ENCODE data around the gene KIF15. TPM values are rescaled to one million over a fixed set of nuclear protein-coding genes. Genes with fewer than 3 reads are reported as not detected.

KIF15 gene
- total RNA-seq, 1 experiment from 2014 or later: 25.3 TPM

DNA sequence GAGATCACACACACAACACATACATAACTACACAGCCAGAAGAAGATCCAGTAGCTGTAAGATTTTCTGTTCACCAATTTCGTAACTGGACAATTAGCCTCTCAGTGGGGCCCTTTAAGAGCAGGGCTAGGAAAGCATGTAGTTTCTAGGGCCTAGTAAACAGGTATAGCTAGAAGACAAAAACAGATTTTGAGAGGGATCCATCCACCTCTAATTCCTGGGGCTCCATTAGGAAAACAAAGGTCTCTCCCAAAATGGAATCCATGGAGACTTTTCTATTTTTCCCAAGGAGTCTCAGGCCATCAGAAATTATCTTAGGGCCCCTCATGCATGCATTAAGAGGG is 10.5 kb downstream of the KIF15 start:
- BruUV-seq (replicated peaks): no TSS peak
- TF ChIP-seq, protein P1, sequence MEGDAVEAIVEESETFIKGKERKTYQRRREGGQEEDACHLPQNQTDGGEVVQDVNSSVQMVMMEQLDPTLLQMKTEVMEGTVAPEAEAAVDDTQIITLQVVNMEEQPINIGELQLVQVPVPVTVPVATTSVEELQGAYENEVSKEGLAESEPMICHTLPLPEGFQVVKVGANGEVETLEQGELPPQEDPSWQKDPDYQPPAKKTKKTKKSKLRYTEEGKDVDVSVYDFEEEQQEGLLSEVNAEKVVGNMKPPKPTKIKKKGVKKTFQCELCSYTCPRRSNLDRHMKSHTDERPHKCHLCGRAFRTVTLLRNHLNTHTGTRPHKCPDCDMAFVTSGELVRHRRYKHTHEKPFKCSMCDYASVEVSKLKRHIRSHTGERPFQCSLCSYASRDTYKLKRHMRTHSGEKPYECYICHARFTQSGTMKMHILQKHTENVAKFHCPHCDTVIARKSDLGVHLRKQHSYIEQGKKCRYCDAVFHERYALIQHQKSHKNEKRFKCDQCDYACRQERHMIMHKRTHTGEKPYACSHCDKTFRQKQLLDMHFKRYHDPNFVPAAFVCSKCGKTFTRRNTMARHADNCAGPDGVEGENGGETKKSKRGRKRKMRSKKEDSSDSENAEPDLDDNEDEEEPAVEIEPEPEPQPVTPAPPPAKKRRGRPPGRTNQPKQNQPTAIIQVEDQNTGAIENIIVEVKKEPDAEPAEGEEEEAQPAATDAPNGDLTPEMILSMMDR (IDR thresholded peaks at IDR 0.05; ENCODE audit: insufficient read depth in 1 of 2, low read depth in 1 of 2, low read length in 1 of 2, severe bottlenecking in 1 of 2, unreplicated experiment in 1 of 2): no peak
- POLR2A ChIA-PET: no interaction called here
- no peak for DNase-seq
- no peaks in the 10 kb centered on the region for H3K4me1 ChIP-seq
- Mint-ChIP-seq H3K4me1 (ENCODE audit: low read depth, unreplicated experiment) (no peaks in the 10 kb centered on the region), H3K36me3 (ENCODE audit: insufficient read depth, unreplicated experiment) (peaks cover 44% of the 10 kb centered on the region), H3K4me3 (ENCODE audit: unreplicated experiment) (no peak overlapping the region), H3K9me3 (ENCODE audit: unreplicated experiment) (peaks cover 25% of the 10 kb centered on the region), H3K27ac (ENCODE audit: unreplicated experiment) (no peak overlapping the region), H3K27me3 (ENCODE audit: insufficient read depth, unreplicated experiment) (no peaks in the 10 kb centered on the region)
- peaks cover 22% of the 10 kb centered on the region; the same call in 1 of the 2 replicates for H3K9me3 ChIP-seq
- no peak overlapping the region for H3K4me3 ChIP-seq (ENCODE audit: low read depth, low read length)
- CTCF ChIA-PET: no interaction called here
- intact Hi-C loops (cut with micrococcal nuclease; ENCODE audit: unreplicated experiment): no loop called here
- H3K36me3 ChIP-seq (ENCODE audit: control insufficient read depth, insufficient read depth, low read length): peaks cover 2% of the 10 kb centered on the region
- no peaks in the 10 kb centered on the region for H3K27me3 ChIP-seq (replicated peaks; ENCODE audit: control insufficient read depth, insufficient read depth, low read length)

GRCh38 chr3:44782891-44783290 is 21.3 kb downstream of the KIF15 start:
- Mint-ChIP-seq H3K9me3 (ENCODE audit: unreplicated experiment) (no peaks in the 10 kb centered on the region), H3K36me3 (ENCODE audit: insufficient read depth, unreplicated experiment) (peaks cover 57% of the 10 kb centered on the region), H3K27me3 (ENCODE audit: insufficient read depth, unreplicated experiment) (no peaks in the 10 kb centered on the region), H3K27ac (ENCODE audit: unreplicated experiment) (no peak overlapping the region), H3K4me3 (ENCODE audit: unreplicated experiment) (no peak overlapping the region), H3K4me1 (ENCODE audit: low read depth, unreplicated experiment) (no peaks in the 10 kb centered on the region)
- CTCF ChIA-PET: no interaction called here
- BruUV-seq (replicated peaks): no TSS peak
- POLR2A ChIA-PET: no interaction called here
- Histone ChIP-seq H3K36me3 (ENCODE audit: control insufficient read depth, insufficient read depth, low read length) (no peaks in the 10 kb centered on the region), H3K4me3 (ENCODE audit: low read depth, low read length) (no peak overlapping the region), H3K9me3 (no peaks in the 10 kb centered on the region), H3K4me1 (no peaks in the 10 kb centered on the region), H3K27me3 (replicated peaks; ENCODE audit: control insufficient read depth, insufficient read depth, low read length) (no peaks in the 10 kb centered on the region)
- DNase-seq: no peak
- intact Hi-C loops (cut with micrococcal nuclease; ENCODE audit: unreplicated experiment): no loop called here
- TF ChIP-seq, protein P1 (IDR thresholded peaks at IDR 0.05; ENCODE audit: insufficient read depth in 1 of 2, low read depth in 1 of 2, low read length in 1 of 2, severe bottlenecking in 1 of 2, unreplicated experiment in 1 of 2): no peak

DNA sequence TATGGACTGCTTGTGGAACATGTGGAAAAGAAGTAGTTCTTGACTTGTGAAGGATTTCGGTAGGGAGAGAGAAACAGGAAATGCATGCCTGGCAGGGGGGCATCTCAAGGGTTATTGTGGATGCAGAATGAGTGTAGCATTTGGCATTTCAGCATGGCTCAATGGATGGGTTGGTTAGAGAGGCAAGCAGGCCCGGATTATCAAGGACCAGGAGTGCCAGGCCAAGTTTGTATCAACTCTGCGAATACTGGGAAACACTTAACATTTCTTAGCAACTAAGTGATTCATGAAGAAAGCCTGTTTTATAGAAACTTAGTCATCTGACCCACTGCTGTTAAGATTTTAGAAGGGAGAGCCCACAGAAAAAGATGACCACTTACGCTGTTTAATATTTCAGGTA is 33.6 kb downstream of the KIF15 start:
- Histone ChIP-seq H3K4me3 (ENCODE audit: low read depth, low read length) (no peak overlapping the region), H3K4me1 (no peaks in the 10 kb centered on the region), H3K27me3 (replicated peaks; ENCODE audit: control insufficient read depth, insufficient read depth, low read length) (no peaks in the 10 kb centered on the region), H3K36me3 (ENCODE audit: control insufficient read depth, insufficient read depth, low read length) (no peaks in the 10 kb centered on the region; the same call in 1 of the 2 replicates), H3K9me3 (no peaks in the 10 kb centered on the region)
- TF ChIP-seq, protein P1 (IDR thresholded peaks at IDR 0.05; ENCODE audit: insufficient read depth in 1 of 2, low read depth in 1 of 2, low read length in 1 of 2, severe bottlenecking in 1 of 2, unreplicated experiment in 1 of 2): no peak
- H3K36me3 Mint-ChIP-seq (ENCODE audit: insufficient read depth, unreplicated experiment): peaks cover 29% of the 10 kb centered on the region
- no peak overlapping the region for H3K4me3 Mint-ChIP-seq (ENCODE audit: unreplicated experiment)
- H3K9me3 Mint-ChIP-seq (ENCODE audit: unreplicated experiment): no peaks in the 10 kb centered on the region
- CTCF ChIA-PET: no interaction called here
- POLR2A ChIA-PET: no interaction called here
- intact Hi-C loops (cut with micrococcal nuclease; ENCODE audit: unreplicated experiment): no loop called here
- H3K4me1 Mint-ChIP-seq (ENCODE audit: low read depth, unreplicated experiment): no peaks in the 10 kb centered on the region
- no peaks in the 10 kb centered on the region for H3K27me3 Mint-ChIP-seq (ENCODE audit: insufficient read depth, unreplicated experiment)
- H3K27ac Mint-ChIP-seq (ENCODE audit: unreplicated experiment): no peak overlapping the region
- BruUV-seq (replicated peaks): no TSS peak
- DNase-seq: no peak
